K562 (cell line): ENCODE results near the gene TMEM95. TPM values are rescaled to one million over a fixed set of nuclear protein-coding genes. Genes with fewer than 3 reads are reported as not detected.
A peak's percentile ranks its signal among the peaks of the same experiment; 100 is the strongest.

Experiments used
- ATAC-seq: fragments of 200-7000 bp; cut with Tn5 transposase; 3 replicates; pipeline ENCODE4 v1.9.1; 2020; ENCODE audit warnings: moderate library complexity
- BruUV-seq: library from RNA; stranded (reverse); fragments of 400-500 nt; replicated peaks from 2 replicates; lab custom pipeline; 2021; lab: Mats Ljungman, UMichigan
- CTCF ChIA-PET: fragments of 300-600 bp; formaldehyde crosslinking; extraction: SDS; loops from one replicate; lab custom pipeline; 2021; ENCODE audit warnings: low intra/inter-chr PET ratio; lab: Yijun Ruan, JAX
- POLR2A ChIA-PET: fragments of 300-600, 350-650 bp; sonication (Branson Sonifier 250); formaldehyde crosslinking; extraction: SDS; loops from one replicate; lab custom pipeline; 2021; ENCODE audit warnings: antibody characterized with exemption, inconsistent platforms; lab: Yijun Ruan, JAX
- DNase-seq, 4 experiments: peaks; one replicate each; pipeline versions ENCODE4 v3.0.0 to v3.0.0-alpha.2; 2011 to 2018; ENCODE audit warnings: low spot score in 3 of 4, mixed read lengths in 3 of 4; ENCODE audit errors: extremely low read depth in 1 of 4
- FAIRE-seq: peaks from 2 replicates; lab custom pipeline; 2011; peaks lifted over from hg19 to GRCh38; lab: Jason Lieb, UNC
- H2AFZ ChIP-seq: 2 replicates; pipeline ENCODE4 v1.6.0; 2011; ENCODE audit warnings: low read depth, low read length, control low read depth, inconsistent platforms
- H3K27ac ChIP-seq: fragments of 200-600 bp; 3 replicates; pipeline ENCODE4 v1.8.0; 2011; ENCODE audit warnings: low read depth, mild to moderate bottlenecking, control low read depth, inconsistent platforms, low read length, moderate library complexity, mixed read lengths; ENCODE audit errors: extremely low read depth
- H3K27me3 ChIP-seq, 2 experiments: fragments of 300-600 bp in 1 of 2; 2 replicates in 1 of 2; 3 replicates in 1 of 2; pipeline versions ENCODE4 v1.6.0 to v1.8.0; 2011; ENCODE audit warnings: inconsistent platforms in 2 of 2, low read length in 2 of 2, mild to moderate bottlenecking in 1 of 2, mixed read lengths in 1 of 2, moderate library complexity in 1 of 2; ENCODE audit not compliant: control insufficient read depth in 2 of 2, insufficient read depth in 2 of 2
- H3K36me3 ChIP-seq: fragments of 300-600 bp; 3 replicates; pipeline ENCODE4 v1.8.0; 2011; ENCODE audit warnings: mild to moderate bottlenecking, low read length, inconsistent platforms; ENCODE audit not compliant: control insufficient read depth, insufficient read depth
- H3K4me1 ChIP-seq, 2 experiments: fragments of 200-600 bp in 1 of 2; replicated peaks in 1 of 2; 2 replicates in 1 of 2; 3 replicates in 1 of 2; pipeline versions ENCODE4 v1.5.1 to v1.8.0; 2011; ENCODE audit warnings: inconsistent platforms in 2 of 2, low read length in 2 of 2, mild to moderate bottlenecking in 1 of 2, mixed read lengths in 1 of 2, moderate library complexity in 1 of 2; ENCODE audit not compliant: control insufficient read depth in 2 of 2, insufficient read depth in 2 of 2
- H3K4me2 ChIP-seq: 2 replicates; pipeline ENCODE4 v1.6.1; 2011; ENCODE audit warnings: low read length, control low read depth, inconsistent platforms, mixed read lengths; ENCODE audit not compliant: insufficient read depth
- H3K4me3 ChIP-seq: fragments of 200-600 bp; sonication (generic), shearing (Covaris generic); 2 replicates; pipeline ENCODE4 v1.5.1; 2016; ENCODE audit warnings: control low read depth, inconsistent platforms
- H3K79me2 ChIP-seq: fragments of 200-600 bp; 3 replicates; pipeline ENCODE4 v1.8.0; 2011; ENCODE audit warnings: low read length, inconsistent platforms; ENCODE audit not compliant: control insufficient read depth, insufficient read depth
- H3K9ac ChIP-seq, 2 experiments: 2 replicates each; pipeline versions ENCODE4 v1.6.0 to v1.6.1; 2011; ENCODE audit warnings: low read depth in 2 of 2, low read length in 2 of 2, control low read depth in 1 of 2, inconsistent platforms in 1 of 2, mild to moderate bottlenecking in 1 of 2, mixed read lengths in 1 of 2; ENCODE audit not compliant: insufficient read depth in 1 of 2
- H3K9me1 ChIP-seq: one replicate; pipeline ENCODE4 v1.6.0; 2011; ENCODE audit warnings: inconsistent platforms, mild to moderate bottlenecking, low read length, moderate library complexity; ENCODE audit not compliant: control insufficient read depth, insufficient read depth
- H3K9me3 ChIP-seq: replicated peaks from 2 replicates; pipeline ENCODE4 v1.5.1; 2011; ENCODE audit warnings: low read depth, low read length, inconsistent platforms; ENCODE audit not compliant: control insufficient read depth, insufficient read depth
- H4K20me1 ChIP-seq: replicated peaks from 2 replicates; pipeline ENCODE4 v1.6.1; 2011; ENCODE audit warnings: low read length, inconsistent platforms, mixed read lengths; ENCODE audit not compliant: control insufficient read depth, insufficient read depth
- ETV5 ChIP-seq: sonication (generic); formaldehyde crosslinking; IDR thresholded peaks from 2 replicates; pipeline ENCODE4 v1.4.0; 2020; ENCODE audit warnings: low read depth, mild to moderate bottlenecking, missing genetic modification reagents
- FOXJ3 ChIP-seq: sonication (generic); formaldehyde crosslinking; IDR thresholded peaks from 2 replicates; pipeline ENCODE4 v1.4.0; 2020; ENCODE audit warnings: mild to moderate bottlenecking, missing genetic modification reagents
- GABPB1 ChIP-seq: sonication (generic); formaldehyde crosslinking; IDR thresholded peaks from 2 replicates; pipeline ENCODE4 v1.8.0; 2022; ENCODE audit warnings: mild to moderate bottlenecking, missing genetic modification reagents
- MYC ChIP-seq, 2 experiments: fragments of 250-450 bp in 1 of 2; sonication (Bioruptor Pico) in 1 of 2; IDR thresholded peaks; 2 replicates each; pipeline versions ENCODE4 v1.5.1 to v1.6.1; 2012 to 2021; ENCODE audit warnings: low read depth in 2 of 2, borderline replicate concordance in 1 of 2, improper control_type of control experiment in 1 of 2, low read length in 1 of 2, mild to moderate bottlenecking in 1 of 2, moderate library complexity in 1 of 2
- SMC3 ChIP-seq: conservative IDR thresholded peaks from 2 replicates; pipeline ENCODE4 v1.6.1; 2011; ENCODE audit warnings: low read depth, low read length, improper control_type of control experiment; ENCODE audit not compliant: insufficient read depth
- ZNF668 ChIP-seq: fragments of 250-450 bp; sonication (Bioruptor Pico); IDR thresholded peaks from 2 replicates; pipeline ENCODE4 v1.8.0; 2022; ENCODE audit warnings: mild to moderate bottlenecking, inconsistent platforms
- WGBS: fragments of 100-300 bp; shearing (Covaris generic); methylation state at CpG from one replicate; pipeline ENCODE4 v1.1.6; 2016; ENCODE audit warnings: low coverage, mixed read lengths; ENCODE audit not compliant: insufficient coverage; ENCODE audit errors: missing lambda C conversion rate; 5-methylcytosine and 5-hydroxymethylcytosine counted together
- in situ Hi-C: fragments of 300-500 bp; cut with MboI; formaldehyde crosslinking; loops from 4 replicates; pipeline ENCODE4 v1.15.0; 2018; ENCODE audit warnings: inconsistent platforms, mixed read lengths
- intact Hi-C: fragments of 100-400 bp; cut with micrococcal nuclease; formaldehyde crosslinking; loops from 2 replicates; pipeline ENCODE4 v1.14.2; 2022
- polyA plus RNA-seq, 8 experiments: library from polyadenylated mRNA; depleted of rRNA in 4 of 8; stranded (reverse) in 5 of 8; unstranded in 3 of 8; fragments of >200 nt; fragmentation: Nextera tagmentation in 2 of 8; fragmentation: Illumina TruSeq in 1 of 8; extraction: Ambion mirVana in 2 of 8; extraction: Trizol in 1 of 8; gene quantifications; 2 replicates each; pipeline versions ENCODE4 v1.2.1 to v1.2.3, GENCODE V29; 2011 to 2014; ENCODE audit warnings: inconsistent platforms in 1 of 8, missing spikeins in 1 of 8
- total RNA-seq, 7 experiments: library from RNA; depleted of rRNA in 6 of 7; stranded (reverse); fragments of >200 nt in 6 of 7; fragmentation: Illumina TruSeq in 2 of 7; extraction: Trizol in 2 of 7; gene quantifications; 2 replicates each; pipeline versions ENCODE4 v1.2.1 to v1.2.3, GENCODE V29; 2011 to 2021; ENCODE audit warnings: low replicate concordance in 1 of 7
- TF ChIP-seq, protein P1 (sequence below): sonication (generic); formaldehyde crosslinking; IDR thresholded peaks from 2 replicates; pipeline ENCODE4 v1.8.1; 2023; ENCODE audit warnings: mild to moderate bottlenecking, missing genetic modification reagents
- TF ChIP-seq, protein P2 (sequence below): fragments of 250-450 bp; sonication (Bioruptor Pico); IDR thresholded peaks from 2 replicates; pipeline ENCODE4 v1.5.0; 2020; ENCODE audit warnings: mild to moderate bottlenecking

The TMEM95 gene
- total and polyA plus RNA-seq, 9 of the 15 experiments (the other 6 are each of a cell fraction or from before 2014, with no cell fraction given) = not detected

DNA sequence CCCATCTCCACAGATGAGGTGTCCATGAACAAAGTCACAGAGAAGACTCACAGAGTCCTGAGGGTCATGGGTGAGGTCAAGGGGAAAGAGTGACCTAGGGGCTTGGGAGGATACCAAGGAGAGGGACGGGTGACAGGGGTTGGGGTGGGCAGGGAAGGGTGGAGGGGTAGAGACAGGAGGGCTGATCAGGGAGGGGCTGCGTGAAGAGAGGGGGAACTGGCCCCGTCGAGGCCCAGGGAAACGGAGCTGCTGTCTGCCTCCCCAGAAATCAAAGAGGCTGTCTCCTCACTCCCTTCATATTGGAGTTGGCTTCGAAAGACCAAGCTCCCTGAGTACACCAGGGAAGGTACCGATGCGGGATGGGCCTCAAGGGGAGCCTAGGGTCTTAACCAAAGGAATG lies 617 bp downstream of the TMEM95 start:
- ChIA-PET POLR2A (interaction anchor here (0.6 to 1.0 kb wide), 4 partner anchors 25 to 231 kb away, joined by 3 to 4 read pairs (median 4); no protein-coding TSS in a partner anchor), CTCF (interaction anchor here (0.7 to 1.7 kb wide), 2 partner anchors 127 to 204 kb away, joined by 5 to 9 read pairs; no protein-coding TSS in a partner anchor)
- ATAC-seq = no peak

DNA sequence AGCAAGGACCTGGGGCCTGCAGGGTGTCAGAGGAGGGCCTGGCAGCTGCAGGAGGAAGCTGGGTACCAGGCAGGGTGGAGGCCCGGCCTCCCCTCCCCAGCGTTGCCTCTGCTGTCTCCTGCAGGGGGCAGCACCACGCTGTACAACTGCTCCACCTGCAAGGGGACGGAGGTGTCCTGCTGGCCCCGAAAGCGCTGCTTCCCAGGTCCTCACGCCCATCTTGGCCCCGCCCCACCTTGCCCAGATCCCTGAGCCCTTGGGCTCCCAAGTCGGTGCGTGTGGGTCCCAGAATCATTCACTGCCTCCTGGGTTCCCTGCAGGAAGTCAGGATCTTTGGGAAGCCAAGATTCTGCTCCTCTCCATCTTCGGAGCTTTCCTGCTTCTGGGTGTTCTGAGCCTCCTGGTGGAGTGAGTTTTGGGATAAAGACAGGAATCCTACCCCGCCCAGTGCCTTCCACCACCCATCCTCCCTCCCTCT lies 1.2 kb downstream of the TMEM95 start:
- Histone ChIP-seq H3K79me2 (peaks cover 3% of the 10 kb centered on the region), H3K27me3 (no peaks in the 10 kb centered on the region), H2AFZ (0 out of 2 replicates have a peak overlapping the region, but pooled peaks have one; percentile 48), H3K4me2 (peak overlapping the region; percentile 54; the same call in 1 of the 2 replicates), H3K4me3 (no peak overlapping the region), H3K36me3 (no peaks in the 10 kb centered on the region), H4K20me1 (no peaks in the 10 kb centered on the region), H3K9me3 (no peaks in the 10 kb centered on the region), H3K4me1 (peaks cover 0 to 37% of the 10 kb centered on the region in 2 experiments; a peak in 3 of 5 replicates), H3K9me1 (no peaks in the 10 kb centered on the region), H3K27ac (no peak overlapping the region), H3K9ac (peak overlapping the region in 1 of 2 experiments; percentile 68; a peak in 2 of 4 replicates)
- FAIRE-seq (peak; percentile 88), ATAC-seq (peak; percentile 77), DNase-seq (peak; percentile 78 to 86 (median 81))
- WGBS = 5% methylated on average over 11 of the region's 12 CpGs
- CTCF ChIA-PET = interaction anchor here (0.6 to 1.7 kb wide), 3 partner anchors 127 to 220 kb away, joined by 3 to 9 read pairs (median 5); no protein-coding TSS in a partner anchor
- intact Hi-C loops = loop anchor here (5.0 kb wide), 2 partner anchors 146 to 206 kb away; partner anchors contain the start of gene SENP3
- no TSS peak for BruUV-seq
- in situ Hi-C loops = loop anchor here (10.0 kb wide), 1 partner anchor 199 kb away; the partner anchor contains the start of gene TNFSF13
- POLR2A ChIA-PET = interaction anchor here (0.6 to 1.6 kb wide), 6 partner anchors 24 to 230 kb away, joined by 3 to 7 read pairs (median 4); no protein-coding TSS in a partner anchor
- TF ChIP-seq GABPB1 = no peak; the same call in 1 of the 2 replicates
- TF ChIP-seq ETV5 (CRISPR knock-in tag) = no peak
- peak; percentile 79 for TF ChIP-seq SMC3
- TF ChIP-seq, protein P1, sequence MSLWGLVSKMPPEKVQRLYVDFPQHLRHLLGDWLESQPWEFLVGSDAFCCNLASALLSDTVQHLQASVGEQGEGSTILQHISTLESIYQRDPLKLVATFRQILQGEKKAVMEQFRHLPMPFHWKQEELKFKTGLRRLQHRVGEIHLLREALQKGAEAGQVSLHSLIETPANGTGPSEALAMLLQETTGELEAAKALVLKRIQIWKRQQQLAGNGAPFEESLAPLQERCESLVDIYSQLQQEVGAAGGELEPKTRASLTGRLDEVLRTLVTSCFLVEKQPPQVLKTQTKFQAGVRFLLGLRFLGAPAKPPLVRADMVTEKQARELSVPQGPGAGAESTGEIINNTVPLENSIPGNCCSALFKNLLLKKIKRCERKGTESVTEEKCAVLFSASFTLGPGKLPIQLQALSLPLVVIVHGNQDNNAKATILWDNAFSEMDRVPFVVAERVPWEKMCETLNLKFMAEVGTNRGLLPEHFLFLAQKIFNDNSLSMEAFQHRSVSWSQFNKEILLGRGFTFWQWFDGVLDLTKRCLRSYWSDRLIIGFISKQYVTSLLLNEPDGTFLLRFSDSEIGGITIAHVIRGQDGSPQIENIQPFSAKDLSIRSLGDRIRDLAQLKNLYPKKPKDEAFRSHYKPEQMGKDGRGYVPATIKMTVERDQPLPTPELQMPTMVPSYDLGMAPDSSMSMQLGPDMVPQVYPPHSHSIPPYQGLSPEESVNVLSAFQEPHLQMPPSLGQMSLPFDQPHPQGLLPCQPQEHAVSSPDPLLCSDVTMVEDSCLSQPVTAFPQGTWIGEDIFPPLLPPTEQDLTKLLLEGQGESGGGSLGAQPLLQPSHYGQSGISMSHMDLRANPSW (CRISPR knock-in tag) = no peak
- TF ChIP-seq, protein P2, sequence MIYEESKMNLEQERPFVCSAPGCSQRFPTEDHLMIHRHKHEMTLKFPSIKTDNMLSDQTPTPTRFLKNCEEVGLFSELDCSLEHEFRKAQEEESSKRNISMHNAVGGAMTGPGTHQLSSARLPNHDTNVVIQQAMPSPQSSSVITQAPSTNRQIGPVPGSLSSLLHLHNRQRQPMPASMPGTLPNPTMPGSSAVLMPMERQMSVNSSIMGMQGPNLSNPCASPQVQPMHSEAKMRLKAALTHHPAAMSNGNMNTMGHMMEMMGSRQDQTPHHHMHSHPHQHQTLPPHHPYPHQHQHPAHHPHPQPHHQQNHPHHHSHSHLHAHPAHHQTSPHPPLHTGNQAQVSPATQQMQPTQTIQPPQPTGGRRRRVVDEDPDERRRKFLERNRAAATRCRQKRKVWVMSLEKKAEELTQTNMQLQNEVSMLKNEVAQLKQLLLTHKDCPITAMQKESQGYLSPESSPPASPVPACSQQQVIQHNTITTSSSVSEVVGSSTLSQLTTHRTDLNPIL (CRISPR knock-in tag) = no peak
- TF ChIP-seq FOXJ3 = no peak
- TF ChIP-seq MYC (IDR thresholded peaks at IDR 0.05; ENCODE audit: low read depth, low read length) = peak; percentile 35; the same call in 1 of the 2 replicates
- no peak for TF ChIP-seq MYC (CRISPR knock-in tag; IDR thresholded peaks at IDR 0.05; ENCODE audit: borderline replicate concordance, low read depth)

More for the DNA sequence above, 617 bp downstream of the TMEM95 start:
- no peaks in the 10 kb centered on the region for H3K9me1 ChIP-seq
- no peak overlapping the region for H3K27ac ChIP-seq
- H3K79me2 ChIP-seq = peaks cover 8% of the 10 kb centered on the region
- FAIRE-seq (no peak), DNase-seq (no peak)
- no peak overlapping the region for H2AFZ ChIP-seq
- H3K36me3 ChIP-seq = no peaks in the 10 kb centered on the region
- H3K4me1 ChIP-seq = peaks cover 3 to 43% of the 10 kb centered on the region in 2 experiments; a peak in 3 of 5 replicates
- H3K4me3 ChIP-seq = no peak overlapping the region
- BruUV-seq = no TSS peak
- in situ Hi-C loops (loop anchor here (10.0 kb wide), 1 partner anchor 199 kb away; the partner anchor contains the start of gene TNFSF13), intact Hi-C loops (loop anchor here (5.0 kb wide), 2 partner anchors 147 to 207 kb away; partner anchors contain the start of gene SENP3)
- no CpG with 5 or more reads among the region's 8 CpGs for WGBS
- no peak overlapping the region for H3K4me2 ChIP-seq
- H3K9me3 ChIP-seq = no peaks in the 10 kb centered on the region
- H3K9ac ChIP-seq = no peak overlapping the region
- TF ChIP-seq ZNF668 (CRISPR knock-in tag) = no peak
- H3K27me3 ChIP-seq = no peaks in the 10 kb centered on the region
- no peaks in the 10 kb centered on the region for H4K20me1 ChIP-seq
